Peyer's patch (tissue), 4 donors: ENCODE data around the gene HOXB8.

Source experiments
- CTCF ChIP-seq, 6 experiments: fragments of 450-650 bp in 4 of 6; fragments of 200-600 bp in 2 of 6; sonication (generic) in 1 of 6; IDR thresholded peaks; one replicate each; pipeline ENCODE4 v1.5.1; 2017 to 2019; ENCODE audit warnings: antibody characterized with exemption in 6 of 6, mild to moderate bottlenecking in 3 of 6, moderate library complexity in 1 of 6
- POLR2A ChIP-seq, 2 donors: fragments of 450-650 bp; IDR thresholded peaks; one replicate each; pipeline ENCODE4 v1.5.1; 2017; ENCODE audit warnings: antibody characterized with exemption in 2 of 2, mild to moderate bottlenecking in 2 of 2, moderate library complexity in 2 of 2

GRCh38 chr17:48576479-48577309 lies 38.4 kb downstream of the HOXB8 start:
- no peak for TF ChIP-seq CTCF (IDR thresholded peaks at IDR 0.05)
- no peak for TF ChIP-seq POLR2A (IDR thresholded peaks at IDR 0.05)
